Right lobe of liver (tissue), 4 donors: ENCODE measurements around the gene BICDL2.

Experiments used
- CTCF ChIP-seq, 4 donors: fragments of 200-600 bp in 3 of 4; fragments of 450-650 bp in 1 of 4; IDR thresholded peaks; one replicate each; pipeline versions ENCODE4 v1.5.1 to v1.8.0; 2016 to 2022; ENCODE audit warnings: antibody characterized with exemption in 4 of 4, mild to moderate bottlenecking in 2 of 4
- POLR2A ChIP-seq: fragments of 450-650 bp; IDR thresholded peaks from one replicate; pipeline ENCODE4 v1.6.1; 2017; ENCODE audit warnings: antibody characterized with exemption, mild to moderate bottlenecking
- donor health status: DM: no; HTN: no; CAD: no.
- donor health status: DM: no; HTN: no; CAD: no.
- donor health status: DM: no; HTN: yes; CAD: no.

- TF ChIP-seq POLR2A = no peak
- TF ChIP-seq CTCF (IDR thresholded peaks at IDR 0.05) = no peak
Measured at GRCh38 chr16:3022208-3022683, 14.5 kb downstream of the BICDL2 start.
